Measurements from ENCODE around the gene SLC6A16.
"Not testable (repeated sequence)": the region's sequence is repeated elsewhere in the genome, so short reads cannot be mapped to it uniquely, and the experiment has no call there.

SLC6A16 gene

DNA sequence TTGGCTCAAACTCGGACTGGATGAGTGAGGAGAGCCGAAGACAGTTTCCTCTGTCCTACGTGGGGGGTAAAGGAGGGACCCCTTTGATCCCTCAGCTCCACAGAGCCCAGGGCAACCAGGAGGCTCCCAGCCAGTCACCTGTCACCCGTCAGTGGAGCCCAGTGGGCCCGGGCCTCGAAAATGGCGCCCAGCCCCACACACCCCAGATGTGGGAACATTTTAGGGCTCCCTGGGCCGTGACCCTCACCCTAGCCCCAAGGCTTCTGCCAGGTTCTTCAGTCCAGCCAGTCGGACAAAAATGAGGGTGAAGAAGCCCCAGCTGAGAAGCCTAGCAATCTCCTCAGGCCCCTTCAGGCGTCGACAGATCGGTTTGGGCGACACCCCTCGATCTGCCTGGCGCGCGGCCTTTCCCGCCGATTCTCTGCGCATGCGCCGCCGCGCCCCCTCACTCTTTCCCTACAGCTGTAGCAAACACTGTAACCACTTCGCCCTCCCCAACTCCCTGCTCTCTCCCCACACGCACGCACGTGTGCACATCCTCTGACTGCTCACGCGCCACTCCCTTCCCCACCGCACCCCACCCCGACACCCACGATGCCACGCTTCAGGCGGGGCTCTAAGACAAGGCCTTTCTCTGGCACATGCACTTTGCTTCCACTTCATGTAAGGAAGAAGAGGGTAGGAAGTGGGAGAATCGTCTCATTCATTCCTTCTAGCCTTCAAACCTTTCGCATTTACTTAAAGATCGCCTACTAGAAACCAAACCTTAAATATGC, at the start of gene SLC6A16:
Gene SLC6A16, minus strand, starts transcription at position 391 of the 776 bp plus-strand sequence. CDS start 13,844 bp downstream, outside the sequence.
- Histone ChIP-seq H3K27me3 (ENCODE audit: control insufficient read depth, insufficient read depth, low read length) (no peaks in the 10 kb centered on the region), H3K9me3 (ENCODE audit: control insufficient read depth, insufficient read depth, low read depth, low read length) (0 out of 2 replicates have a peak, but pooled peaks cover 2% of the 10 kb centered on the region), H3K27ac (ENCODE audit: low read depth, low read length) (no peak within 1 kb of the TSS), H3K36me3 (ENCODE audit: control insufficient read depth, insufficient read depth, low read length) (no peaks in the 10 kb centered on the region), H3K4me3 (ENCODE audit: low read depth, low read length) (no peak within 1 kb of the TSS), H3K9ac (ENCODE audit: low read length) (no peak within 1 kb of the TSS), H3K4me1 (ENCODE audit: control insufficient read depth, insufficient read depth, low read length) (no peaks in the 10 kb centered on the region)

DNA sequence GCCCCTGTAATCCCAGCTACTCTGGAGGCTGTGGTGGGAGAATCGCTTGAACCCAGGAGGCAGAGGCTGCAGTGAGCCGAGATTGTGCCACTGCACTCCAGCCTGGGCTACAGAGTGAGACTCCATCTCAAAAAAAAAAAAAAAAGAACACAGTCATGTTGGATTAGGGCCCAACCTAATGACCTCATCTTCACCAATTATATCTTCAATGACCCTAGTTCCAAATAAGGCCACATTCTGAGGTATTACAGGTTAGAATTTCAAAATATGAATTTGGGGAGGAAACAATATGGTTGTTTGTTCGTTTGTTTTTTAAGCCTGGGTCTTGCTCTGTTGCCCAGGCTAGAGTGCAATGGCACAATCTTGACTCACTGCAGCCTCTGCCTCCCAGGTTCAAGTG, 48.2 kb upstream of the SLC6A16 start:
- not testable (repeated sequence) for H3K27ac ChIP-seq (ENCODE audit: low read depth, low read length); H3K4me3 ChIP-seq (ENCODE audit: low read depth, low read length); H3K9ac ChIP-seq (ENCODE audit: low read length); H3K4me1 ChIP-seq (ENCODE audit: control insufficient read depth, insufficient read depth, low read length); H3K36me3 ChIP-seq (ENCODE audit: control insufficient read depth, insufficient read depth, low read length); H3K27me3 ChIP-seq (ENCODE audit: control insufficient read depth, insufficient read depth, low read length)
- peaks cover 22% of the 10 kb centered on the region for H3K9me3 ChIP-seq (ENCODE audit: control insufficient read depth, insufficient read depth, low read depth, low read length)

DNA sequence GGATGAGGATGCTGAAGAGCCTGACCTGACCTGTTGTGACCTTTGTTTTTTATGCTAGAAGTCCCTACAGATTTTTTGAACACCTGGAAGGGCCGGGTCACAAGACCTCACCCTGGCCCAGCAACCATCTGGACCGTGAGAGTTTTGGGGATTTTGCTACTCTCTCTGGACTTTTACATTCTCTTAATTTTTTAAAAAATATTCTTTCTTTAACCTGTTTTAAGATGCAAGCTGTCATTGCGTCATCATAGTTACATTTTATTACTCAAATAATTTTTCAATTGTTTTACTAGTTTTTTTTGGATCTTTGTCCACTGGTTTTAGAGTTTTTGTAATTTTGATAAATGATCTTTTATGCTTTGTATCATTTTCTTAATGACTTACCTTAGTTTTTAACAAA, 46.2 kb upstream of the SLC6A16 start:
- Histone ChIP-seq H3K4me1 (ENCODE audit: control insufficient read depth, insufficient read depth, low read length) (0 out of 2 replicates have a peak, but pooled peaks cover 2% of the 10 kb centered on the region), H3K27ac (ENCODE audit: low read depth, low read length) (no peak overlapping the region), H3K36me3 (ENCODE audit: control insufficient read depth, insufficient read depth, low read length) (no peaks in the 10 kb centered on the region), H3K27me3 (ENCODE audit: control insufficient read depth, insufficient read depth, low read length) (no peaks in the 10 kb centered on the region), H3K9ac (ENCODE audit: low read length) (no peak overlapping the region), H3K4me3 (ENCODE audit: low read depth, low read length) (no peak overlapping the region), H3K9me3 (ENCODE audit: control insufficient read depth, insufficient read depth, low read depth, low read length) (peaks cover 22% of the 10 kb centered on the region)

DNA sequence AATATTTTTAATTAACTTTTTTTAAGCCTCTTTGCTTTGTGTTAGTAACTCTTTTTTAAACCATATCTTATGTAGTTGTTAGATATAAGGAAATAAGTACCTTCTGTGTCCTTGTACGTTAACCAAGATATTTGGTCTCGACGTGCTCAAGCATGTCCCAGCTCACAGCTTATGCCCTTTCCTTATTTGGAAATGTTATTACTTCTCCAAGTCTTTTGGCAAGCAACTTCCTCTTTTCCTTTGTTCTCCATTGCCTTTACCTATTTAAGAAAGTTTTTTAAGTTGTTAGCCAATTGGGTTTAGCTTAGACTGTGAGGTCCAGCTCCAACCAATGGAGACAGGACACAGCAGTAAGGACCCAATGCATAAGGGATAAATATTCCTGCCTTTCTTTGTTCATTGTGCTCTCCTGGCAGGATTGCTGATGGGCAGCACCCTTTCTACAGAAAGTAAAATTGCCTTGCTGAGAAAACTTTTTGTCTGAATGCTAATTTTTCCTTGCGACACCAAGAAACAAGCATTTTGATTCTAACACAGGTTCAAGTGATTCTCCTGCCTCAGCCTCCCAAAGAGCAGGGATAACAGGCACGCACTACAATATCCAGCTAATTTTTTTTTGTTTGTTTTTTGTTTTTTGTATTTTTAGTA, 43.8 kb upstream of the SLC6A16 start:
- H3K36me3 ChIP-seq (ENCODE audit: control insufficient read depth, insufficient read depth, low read length), result no peaks in the 10 kb centered on the region
- H3K4me1 ChIP-seq (ENCODE audit: control insufficient read depth, insufficient read depth, low read length), result peaks cover 9% of the 10 kb centered on the region; the same call in 1 of the 2 replicates
- no peak overlapping the region for H3K4me3 ChIP-seq (ENCODE audit: low read depth, low read length)
- H3K27ac ChIP-seq (ENCODE audit: low read depth, low read length), result no peak overlapping the region
- no peaks in the 10 kb centered on the region for H3K27me3 ChIP-seq (ENCODE audit: control insufficient read depth, insufficient read depth, low read length)
- peaks cover 22% of the 10 kb centered on the region for H3K9me3 ChIP-seq (ENCODE audit: control insufficient read depth, insufficient read depth, low read depth, low read length)
- H3K9ac ChIP-seq (ENCODE audit: low read length), result no peak overlapping the region

DNA sequence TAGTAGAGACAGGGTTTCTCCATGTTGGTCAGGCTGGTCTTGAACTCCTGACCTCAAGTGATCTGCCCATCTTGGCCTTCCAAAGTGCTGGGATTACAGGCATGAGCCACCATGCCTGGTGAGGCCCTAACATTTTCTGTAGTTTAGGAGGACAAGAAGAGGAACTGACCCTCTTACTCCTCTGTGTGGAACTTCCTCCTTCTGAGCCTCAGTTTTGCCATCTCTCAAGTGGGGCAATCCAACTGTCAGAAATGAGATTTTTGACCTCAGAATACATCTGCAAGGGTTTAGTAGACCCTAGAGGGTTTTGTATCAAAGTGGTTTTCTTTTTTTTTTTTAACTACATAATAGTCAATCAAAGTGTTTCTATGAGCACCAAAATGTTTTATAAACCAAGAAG, 41.1 kb upstream of the SLC6A16 start:
- H3K9ac ChIP-seq (ENCODE audit: low read length), result no peak overlapping the region
- H3K27ac ChIP-seq (ENCODE audit: low read depth, low read length), result no peak overlapping the region
- no peaks in the 10 kb centered on the region for H3K36me3 ChIP-seq (ENCODE audit: control insufficient read depth, insufficient read depth, low read length)
- peaks cover 7% of the 10 kb centered on the region; the same call in 1 of the 2 replicates for H3K4me1 ChIP-seq (ENCODE audit: control insufficient read depth, insufficient read depth, low read length)
- no peaks in the 10 kb centered on the region for H3K27me3 ChIP-seq (ENCODE audit: control insufficient read depth, insufficient read depth, low read length)
- H3K4me3 ChIP-seq (ENCODE audit: low read depth, low read length), result no peak overlapping the region
- H3K9me3 ChIP-seq (ENCODE audit: control insufficient read depth, insufficient read depth, low read depth, low read length), result peaks cover 22% of the 10 kb centered on the region

DNA sequence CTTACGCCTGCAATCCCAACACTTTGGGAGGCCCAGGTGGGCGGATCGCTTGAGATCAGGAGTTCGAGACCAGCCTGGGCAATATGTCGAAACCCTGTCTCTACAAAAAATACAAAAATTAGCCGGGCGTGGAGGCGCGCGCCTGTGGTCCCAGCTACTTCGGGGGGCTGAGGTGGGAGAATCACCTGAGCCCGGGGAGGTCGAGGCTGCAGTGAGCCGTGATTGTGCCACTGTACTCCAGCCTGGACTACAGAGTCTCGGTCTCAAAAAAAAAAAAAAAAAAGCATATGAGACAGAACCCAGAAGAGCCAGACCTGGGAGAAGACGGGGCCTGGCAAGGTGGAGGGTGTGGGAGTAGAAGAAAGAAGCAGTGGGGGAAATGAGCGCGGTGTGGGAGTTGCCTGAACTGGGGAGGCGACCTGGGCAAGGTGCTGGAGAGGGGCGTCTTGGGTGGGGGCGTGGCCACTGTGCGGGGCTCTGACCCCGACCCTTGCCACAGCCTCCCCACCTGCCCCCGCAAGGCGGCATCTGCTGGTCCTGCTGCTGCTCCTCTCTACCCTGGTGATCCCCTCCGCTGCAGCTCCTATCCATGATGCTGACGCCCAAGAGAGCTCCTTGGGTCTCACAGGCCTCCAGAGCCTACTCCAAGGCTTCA, 39.2 kb upstream of the SLC6A16 start:
- Histone ChIP-seq H3K9ac (ENCODE audit: low read length) (no peak overlapping the region), H3K36me3 (ENCODE audit: control insufficient read depth, insufficient read depth, low read length) (peaks cover 5% of the 10 kb centered on the region), H3K4me1 (ENCODE audit: control insufficient read depth, insufficient read depth, low read length) (peaks cover 12% of the 10 kb centered on the region; the same call in 1 of the 2 replicates), H3K9me3 (ENCODE audit: control insufficient read depth, insufficient read depth, low read depth, low read length) (peaks cover 7% of the 10 kb centered on the region), H3K4me3 (ENCODE audit: low read depth, low read length) (peak overlapping the region; percentile 43), H3K27me3 (ENCODE audit: control insufficient read depth, insufficient read depth, low read length) (no peaks in the 10 kb centered on the region), H3K27ac (ENCODE audit: low read depth, low read length) (no peak overlapping the region)

DNA sequence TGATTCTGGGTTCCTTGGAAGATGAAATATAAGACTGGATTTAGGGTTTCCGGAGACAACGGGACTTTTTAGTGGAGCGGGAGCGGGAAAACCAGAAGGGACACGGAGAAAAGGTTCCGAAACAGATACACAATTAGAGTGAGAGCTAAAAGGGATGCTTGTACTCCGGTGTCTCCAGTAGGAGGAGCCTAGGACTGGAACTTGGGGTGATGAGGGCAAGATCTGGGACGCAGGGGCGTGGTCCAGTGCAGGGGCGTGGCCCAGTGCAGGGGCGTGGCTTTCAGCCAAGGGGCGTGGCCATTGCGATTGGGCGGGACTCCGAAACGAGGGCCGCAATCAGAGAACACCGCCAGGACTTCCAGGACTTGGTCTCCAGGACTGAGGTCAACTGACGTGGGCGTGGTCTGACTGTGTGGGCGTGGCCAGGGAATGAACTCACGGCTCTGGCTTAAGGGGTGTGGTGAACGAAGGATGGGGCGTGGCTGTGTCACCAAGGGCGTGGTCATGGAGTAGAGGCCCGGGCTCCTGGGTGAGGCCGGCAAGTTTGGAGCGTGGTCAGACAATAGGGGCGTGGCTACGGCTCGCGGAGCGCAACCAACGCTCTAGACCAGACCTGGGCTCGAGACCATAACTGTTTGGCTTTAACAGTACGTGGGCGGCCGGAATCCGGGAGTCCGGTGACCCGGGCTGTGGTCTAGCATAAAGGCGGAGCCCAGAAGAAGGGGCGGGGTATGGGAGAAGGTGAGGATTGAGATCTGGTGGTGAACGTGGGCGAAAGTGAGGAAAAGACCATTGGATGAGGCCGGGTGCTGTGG, 38.5 kb upstream of the SLC6A16 start, which contains the start of gene DKKL1:
Gene DKKL1, plus strand, starts transcription at position 610 of the 815 bp plus-strand sequence. Its CDS starts 122 bp downstream, at position 732.
- Histone ChIP-seq H3K27ac (ENCODE audit: low read depth, low read length) (no peak within 1 kb of the TSS), H3K4me1 (ENCODE audit: control insufficient read depth, insufficient read depth, low read length) (peaks cover 12% of the 10 kb centered on the region; the same call in 1 of the 2 replicates), H3K4me3 (ENCODE audit: low read depth, low read length) (peak within 1 kb of the TSS; percentile 97), H3K9me3 (ENCODE audit: control insufficient read depth, insufficient read depth, low read depth, low read length) (no peaks in the 10 kb centered on the region), H3K9ac (ENCODE audit: low read length) (peak within 1 kb of the TSS; percentile 47), H3K27me3 (ENCODE audit: control insufficient read depth, insufficient read depth, low read length) (no peaks in the 10 kb centered on the region), H3K36me3 (ENCODE audit: control insufficient read depth, insufficient read depth, low read length) (peaks cover 12% of the 10 kb centered on the region)

DNA sequence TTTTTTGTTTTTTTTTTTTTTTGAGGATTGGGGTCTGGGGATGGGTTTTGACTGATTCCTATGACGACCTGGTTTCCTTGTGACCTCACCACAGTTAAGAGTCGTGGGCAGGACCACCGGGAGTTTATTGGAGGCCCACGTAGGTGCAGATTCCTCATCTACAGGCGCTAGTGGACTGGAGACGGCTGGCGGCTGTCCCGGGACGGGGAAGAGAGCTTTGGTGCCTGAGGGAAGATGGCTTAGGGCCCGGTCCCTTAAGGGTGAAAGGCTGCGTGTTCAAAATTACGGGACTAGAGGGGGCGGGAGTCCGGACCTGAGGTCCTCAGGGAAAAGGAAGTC, 37.9 kb upstream of the SLC6A16 start:
- no peaks in the 10 kb centered on the region for H3K27me3 ChIP-seq (ENCODE audit: control insufficient read depth, insufficient read depth, low read length)
- H3K4me1 ChIP-seq (ENCODE audit: control insufficient read depth, insufficient read depth, low read length), result peaks cover 12% of the 10 kb centered on the region; the same call in 1 of the 2 replicates
- peak overlapping the region; percentile 47 for H3K9ac ChIP-seq (ENCODE audit: low read length)
- peaks cover 17% of the 10 kb centered on the region for H3K36me3 ChIP-seq (ENCODE audit: control insufficient read depth, insufficient read depth, low read length)
- H3K27ac ChIP-seq (ENCODE audit: low read depth, low read length), result no peak overlapping the region
- peak overlapping the region; percentile 97 for H3K4me3 ChIP-seq (ENCODE audit: low read depth, low read length)
- H3K9me3 ChIP-seq (ENCODE audit: control insufficient read depth, insufficient read depth, low read depth, low read length), result no peaks in the 10 kb centered on the region

DNA sequence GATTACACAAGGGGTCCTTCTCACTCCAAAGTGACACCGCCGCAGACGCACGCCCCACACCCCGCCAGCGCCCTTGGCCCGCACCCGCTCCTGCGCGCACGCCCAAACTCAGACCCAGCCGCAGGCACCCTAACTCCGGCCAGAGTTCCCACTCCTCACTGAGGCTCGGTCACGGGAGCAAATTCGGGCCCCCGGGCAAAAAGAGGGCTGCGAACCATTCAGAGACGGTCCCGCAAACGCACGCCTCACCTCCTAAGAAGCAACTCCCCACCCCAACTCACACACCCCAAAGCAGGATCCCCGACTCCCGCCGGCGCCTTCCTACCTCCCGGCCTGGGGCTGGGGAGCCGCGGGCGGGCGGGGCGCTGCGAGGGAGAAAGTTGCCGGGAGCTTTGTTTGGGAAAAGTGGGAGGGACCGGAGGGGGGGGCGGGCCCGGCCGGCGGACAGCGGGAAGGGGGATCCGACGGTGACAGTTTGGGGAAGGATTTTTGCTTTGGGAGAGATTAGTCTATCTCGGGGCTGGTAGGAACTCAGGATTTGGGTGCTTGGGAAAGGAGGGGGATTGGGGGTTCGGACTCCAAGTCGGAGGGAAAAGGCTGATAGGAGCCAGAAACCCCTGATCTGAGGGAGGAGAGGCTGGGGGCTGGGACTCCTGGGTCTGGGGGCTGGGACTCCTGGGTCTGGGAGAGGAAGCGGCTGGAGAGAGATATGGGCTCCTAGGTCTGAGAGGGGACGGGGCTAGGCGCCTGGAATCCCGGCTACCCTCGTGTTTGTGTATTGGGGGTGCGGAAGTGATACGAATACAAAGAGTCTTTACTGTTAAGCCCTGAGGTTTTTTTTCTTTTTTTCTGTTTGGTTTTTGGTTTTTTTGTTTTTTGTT, 37.3 kb upstream of the SLC6A16 start, which contains the start of gene TEAD2:
Gene TEAD2, minus strand, starts transcription at position 369 of the 881 bp plus-strand sequence. CDS start 2,341 bp downstream, outside the sequence.
- Histone ChIP-seq H3K36me3 (ENCODE audit: control insufficient read depth, insufficient read depth, low read length) (peaks cover 23% of the 10 kb centered on the region), H3K4me1 (ENCODE audit: control insufficient read depth, insufficient read depth, low read length) (peaks cover 12% of the 10 kb centered on the region; the same call in 1 of the 2 replicates), H3K9me3 (ENCODE audit: control insufficient read depth, insufficient read depth, low read depth, low read length) (no peaks in the 10 kb centered on the region), H3K9ac (ENCODE audit: low read length) (peak within 1 kb of the TSS; percentile 99), H3K27ac (ENCODE audit: low read depth, low read length) (peak within 1 kb of the TSS; percentile 93), H3K4me3 (ENCODE audit: low read depth, low read length) (peak within 1 kb of the TSS; percentile 97), H3K27me3 (ENCODE audit: control insufficient read depth, insufficient read depth, low read length) (no peaks in the 10 kb centered on the region)

All from HUES6 (cell line).